CD14-positive monocyte (primary cell): ENCODE data around the gene CAMTA1. TPM values are rescaled to one million over a fixed set of nuclear protein-coding genes. Genes with fewer than 3 reads are reported as not detected.

ENCODE experiments used
- DNase-seq, 3 donors: peaks; one replicate each; pipeline ENCODE4 v3.0.0-alpha.2; 2011 to 2022
- H2AFZ ChIP-seq: 2 replicates; pipeline ENCODE4 v1.6.0; 2012; ENCODE audit warnings: mild to moderate bottlenecking, low read depth, low read length, inconsistent platforms; ENCODE audit not compliant: insufficient read depth, poor library complexity, severe bottlenecking
- H3K27ac ChIP-seq, 2 donors: 1 replicate in 1 of 2; 2 replicates in 1 of 2; pipeline ENCODE4 v1.5.1; 2012 to 2013; ENCODE audit warnings: low read length in 2 of 2, control low read depth in 1 of 2, inconsistent platforms in 1 of 2, low read depth in 1 of 2, mild to moderate bottlenecking in 1 of 2
- H3K27me3 ChIP-seq, 2 donors: one replicate each; pipeline versions ENCODE4 v1.6.0 to v1.6.1; 2011 to 2013; ENCODE audit warnings: low read length in 2 of 2; ENCODE audit not compliant: control insufficient read depth in 2 of 2, insufficient read depth in 2 of 2
- H3K36me3 ChIP-seq, 2 donors: replicated peaks in 1 of 2; 1 replicate in 1 of 2; 2 replicates in 1 of 2; pipeline versions ENCODE4 v1.5.1 to v1.6.1; 2012 to 2013; ENCODE audit warnings: low read length in 2 of 2, control low read depth in 1 of 2, inconsistent platforms in 1 of 2, mild to moderate bottlenecking in 1 of 2; ENCODE audit not compliant: insufficient read depth in 2 of 2, control insufficient read depth in 1 of 2
- H3K4me1 ChIP-seq, 2 donors: 1 replicate in 1 of 2; 2 replicates in 1 of 2; pipeline versions ENCODE4 v1.5.1 to v1.6.1; 2012 to 2013; ENCODE audit warnings: low read length in 2 of 2, control low read depth in 1 of 2, inconsistent platforms in 1 of 2, mild to moderate bottlenecking in 1 of 2, moderate library complexity in 1 of 2; ENCODE audit not compliant: insufficient read depth in 2 of 2, control insufficient read depth in 1 of 2
- H3K4me2 ChIP-seq: replicated peaks from 2 replicates; pipeline ENCODE3; 2012; ENCODE audit warnings: low read length, moderate library complexity, mild to moderate bottlenecking; ENCODE audit not compliant: poor library complexity, severe bottlenecking; ENCODE audit errors: extremely low read depth
- H3K4me3 ChIP-seq, 3 experiments: fragments of 200-600 bp in 1 of 3; sonication (generic) in 1 of 3; replicated peaks in 1 of 3; 1 replicate in 2 of 3; 2 replicates in 1 of 3; pipeline ENCODE4 v1.5.1; 2011 to 2013; ENCODE audit warnings: low read length in 3 of 3, mild to moderate bottlenecking in 3 of 3, control low read depth in 2 of 3, low read depth in 2 of 3, inconsistent platforms in 1 of 3, moderate library complexity in 1 of 3
- H3K79me2 ChIP-seq: 2 replicates; pipeline ENCODE4 v1.6.0; 2012; ENCODE audit warnings: mild to moderate bottlenecking, control low read depth, inconsistent platforms, low read length, moderate library complexity; ENCODE audit not compliant: insufficient read depth
- H3K9ac ChIP-seq: 2 replicates; pipeline ENCODE4 v1.6.0; 2017; ENCODE audit warnings: low read length, mild to moderate bottlenecking; ENCODE audit not compliant: insufficient read depth, poor library complexity, severe bottlenecking
- H3K9me3 ChIP-seq, 2 donors: replicated peaks in 1 of 2; 1 replicate in 1 of 2; 2 replicates in 1 of 2; pipeline versions ENCODE4 v1.5.1 to v1.6.1; 2012 to 2013; ENCODE audit warnings: low read length in 2 of 2, control low read depth in 1 of 2; ENCODE audit not compliant: control insufficient read depth in 1 of 2, insufficient read depth in 1 of 2
- H4K20me1 ChIP-seq: 2 replicates; pipeline ENCODE4 v1.6.0; 2012; ENCODE audit warnings: mild to moderate bottlenecking, low read length, control low read depth, moderate library complexity; ENCODE audit not compliant: insufficient read depth
- H3K27ac Mint-ChIP-seq, 7 donors: one replicate each; pipeline ENCODE4 v1.8.0; 2020; ENCODE audit warnings: mild to moderate bottlenecking in 7 of 7, mixed read lengths in 7 of 7, moderate library complexity in 6 of 7, inconsistent platforms in 2 of 7
- H3K27me3 Mint-ChIP-seq, 3 donors: one replicate each; pipeline ENCODE4 v1.8.0; 2021 to 2022; ENCODE audit warnings: low read depth in 3 of 3, mild to moderate bottlenecking in 3 of 3, mixed read lengths in 3 of 3, moderate library complexity in 3 of 3, inconsistent platforms in 1 of 3
- H3K36me3 Mint-ChIP-seq, 2 donors: one replicate each; pipeline ENCODE4 v1.8.0; 2020; ENCODE audit warnings: mixed read lengths in 2 of 2, inconsistent platforms in 1 of 2, mild to moderate bottlenecking in 1 of 2
- H3K4me1 Mint-ChIP-seq: one replicate; pipeline ENCODE4 v1.8.0; 2020; ENCODE audit warnings: mild to moderate bottlenecking, mixed read lengths
- H3K4me3 Mint-ChIP-seq, 2 donors: one replicate each; pipeline ENCODE4 v1.8.0; 2020; ENCODE audit warnings: mild to moderate bottlenecking in 2 of 2, mixed read lengths in 2 of 2, moderate library complexity in 1 of 2
- H3K9me3 Mint-ChIP-seq, 7 donors: one replicate each; pipeline ENCODE4 v1.8.0; 2020 to 2022; ENCODE audit warnings: mixed read lengths in 7 of 7, mild to moderate bottlenecking in 6 of 7, moderate library complexity in 6 of 7, inconsistent platforms in 2 of 7
- CTCF ChIP-seq: fragments of 200-600 bp; IDR thresholded peaks from one replicate; pipeline ENCODE4 v1.8.0; 2022; ENCODE audit warnings: antibody characterized with exemption, mild to moderate bottlenecking
- WGBS: methylation state at CpG from one replicate; pipeline ENCODE4 v1.1.5; 2013; ENCODE audit warnings: missing lambda C conversion rate; ENCODE audit not compliant: insufficient coverage; 5-methylcytosine and 5-hydroxymethylcytosine counted together
- intact Hi-C, 2 donors: fragments of 100-400 bp; cut with micrococcal nuclease; formaldehyde crosslinking; loops; one replicate each; pipeline versions ENCODE4 v1.15.0 to v1.15.1; 2023
- polyA plus RNA-seq, 3 donors: library from polyadenylated mRNA; depleted of rRNA in 1 of 3; unstranded in 2 of 3; stranded (reverse) in 1 of 3; fragments of 300-500 nt in 2 of 3; fragments of >200 nt in 1 of 3; fragmentation: Illumina TruSeq in 2 of 3; gene quantifications; 1 replicate in 2 of 3; 2 replicates in 1 of 3; pipeline ENCODE4 v1.2.3, GENCODE V29; 2012 to 2021

CAMTA1 gene
- polyA plus RNA-seq, 3 donors, result 52.0 to 89.6 (median 78.3) TPM

DNA sequence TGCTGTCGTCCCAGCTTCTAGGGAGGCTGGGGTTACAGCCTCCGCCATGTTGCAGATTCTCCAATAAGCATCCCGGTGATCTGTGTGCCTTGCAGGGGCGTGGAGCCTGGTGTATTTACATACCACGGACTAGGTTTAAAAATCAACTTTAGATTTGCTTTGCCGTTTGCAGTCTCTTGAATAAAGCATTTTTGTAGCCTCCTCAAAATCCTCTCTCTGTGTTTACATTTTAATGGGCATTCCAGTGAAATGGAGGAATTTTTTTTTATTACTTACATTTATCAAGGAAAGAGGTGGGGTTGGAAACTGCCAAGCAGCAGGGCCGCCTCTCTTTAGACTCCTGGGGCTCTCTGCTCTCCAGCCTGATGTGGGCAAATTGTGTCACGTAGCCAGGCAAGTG, 548.4 kb downstream of the CAMTA1 start:
- no peaks in the 10 kb centered on the region for H4K20me1 ChIP-seq
- H3K27me3 Mint-ChIP-seq, result peaks cover 0 to 10% (median under 1%) of the 10 kb centered on the region in 3 donors
- intact Hi-C loops, result no loop called here

DNA sequence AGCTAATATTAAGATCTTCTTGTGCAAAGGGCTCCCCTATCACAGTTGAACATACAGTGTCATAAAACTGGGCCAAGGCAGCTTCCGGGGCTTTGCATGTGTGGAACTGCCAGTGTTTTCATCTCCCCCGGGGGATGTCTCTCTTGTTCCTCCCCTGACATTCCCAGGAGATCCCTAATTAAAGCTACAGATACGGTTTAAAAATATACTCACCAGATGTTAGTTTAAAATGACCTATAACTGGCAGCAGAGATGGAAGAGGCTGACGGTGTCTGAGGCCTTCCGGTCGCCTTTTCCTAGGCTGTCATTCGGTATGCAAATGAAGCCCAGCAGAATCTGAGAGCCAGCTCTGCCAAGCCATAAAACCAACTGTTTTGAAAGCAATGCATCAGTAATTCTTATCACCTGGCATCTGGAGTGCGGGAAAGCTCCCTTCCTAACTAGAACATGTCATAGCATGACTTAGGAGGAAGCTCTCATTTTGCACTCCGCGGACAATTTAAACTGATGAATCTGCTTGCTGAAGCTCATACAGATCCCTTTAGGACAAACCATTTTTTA, 549.3 kb downstream of the CAMTA1 start:
- Histone ChIP-seq H3K27me3 (no peaks in the 10 kb centered on the region), H3K4me1 (no peaks in the 10 kb centered on the region), H3K36me3 (no peaks in the 10 kb centered on the region), H3K79me2 (no peaks in the 10 kb centered on the region), H3K9ac (no peak overlapping the region), H2AFZ (no peak overlapping the region), H4K20me1 (no peaks in the 10 kb centered on the region), H3K9me3 (no peaks in the 10 kb centered on the region), H3K4me3 (no peak overlapping the region), H3K4me2 (no peak overlapping the region), H3K27ac (no peak overlapping the region)
- intact Hi-C loops, result no loop called here
- H3K4me1 Mint-ChIP-seq, result no peaks in the 10 kb centered on the region
- H3K27me3 Mint-ChIP-seq, result peaks cover 0 to 13% (median under 1%) of the 10 kb centered on the region in 3 donors
- H3K4me3 Mint-ChIP-seq, result no peak overlapping the region
- peaks cover 0 to 3% (median 0%) of the 10 kb centered on the region in 7 donors for H3K9me3 Mint-ChIP-seq
- 45% methylated on average over 5 of the region's 10 CpGs for WGBS
- H3K27ac Mint-ChIP-seq, result no peak overlapping the region
- DNase-seq, result no peak
- H3K36me3 Mint-ChIP-seq, result no peaks in the 10 kb centered on the region
- no peak for TF ChIP-seq CTCF

More for the DNA sequence above, 548.4 kb downstream of the CAMTA1 start:
- no peak overlapping the region for H3K27ac ChIP-seq
- H3K4me3 Mint-ChIP-seq, result no peak overlapping the region
- H3K9me3 ChIP-seq, result no peaks in the 10 kb centered on the region
- H3K4me1 ChIP-seq, result no peaks in the 10 kb centered on the region
- peaks cover 0 to 3% (median 0%) of the 10 kb centered on the region in 7 donors for H3K9me3 Mint-ChIP-seq
- no peak overlapping the region for H3K9ac ChIP-seq
- H3K4me2 ChIP-seq, result no peak overlapping the region
- H3K27ac Mint-ChIP-seq, result no peak overlapping the region
- no peaks in the 10 kb centered on the region for H3K36me3 ChIP-seq
- no peak overlapping the region for H2AFZ ChIP-seq
- TF ChIP-seq CTCF, result no peak
- H3K36me3 Mint-ChIP-seq, result no peaks in the 10 kb centered on the region
- H3K4me1 Mint-ChIP-seq, result no peaks in the 10 kb centered on the region
- no peaks in the 10 kb centered on the region for H3K27me3 ChIP-seq
- no peak for DNase-seq
- H3K4me3 ChIP-seq, result no peak overlapping the region
- H3K79me2 ChIP-seq, result no peaks in the 10 kb centered on the region
- 92% methylated on average over 2 of the region's 8 CpGs for WGBS
